Neural progenitor cell (in vitro differentiated cells): ENCODE measurements around the gene CLEC10A.

Experiments used
- EZH2 ChIP-seq: fragments of 200-600 bp; sonication (generic); IDR thresholded peaks from 2 replicates; pipeline ENCODE4 v1.6.1; 2017; ENCODE audit warnings: antibody characterized with exemption, mild to moderate bottlenecking, moderate library complexity
- EZH2phosphoT487 ChIP-seq: fragments of 200-600 bp; sonication (generic); IDR thresholded peaks from 2 replicates; pipeline ENCODE4 v1.6.1; 2017; ENCODE audit warnings: antibody characterized with exemption
- TF ChIP-seq, protein P1 (sequence below): fragments of 200-600 bp; sonication (generic); IDR thresholded peaks from 2 replicates; pipeline ENCODE4 v1.5.1; 2017; ENCODE audit warnings: antibody characterized with exemption, mild to moderate bottlenecking

GRCh38 chr17:7081341-7082062, 1.5 kb upstream of the CLEC10A start:
- TF ChIP-seq, protein P1, sequence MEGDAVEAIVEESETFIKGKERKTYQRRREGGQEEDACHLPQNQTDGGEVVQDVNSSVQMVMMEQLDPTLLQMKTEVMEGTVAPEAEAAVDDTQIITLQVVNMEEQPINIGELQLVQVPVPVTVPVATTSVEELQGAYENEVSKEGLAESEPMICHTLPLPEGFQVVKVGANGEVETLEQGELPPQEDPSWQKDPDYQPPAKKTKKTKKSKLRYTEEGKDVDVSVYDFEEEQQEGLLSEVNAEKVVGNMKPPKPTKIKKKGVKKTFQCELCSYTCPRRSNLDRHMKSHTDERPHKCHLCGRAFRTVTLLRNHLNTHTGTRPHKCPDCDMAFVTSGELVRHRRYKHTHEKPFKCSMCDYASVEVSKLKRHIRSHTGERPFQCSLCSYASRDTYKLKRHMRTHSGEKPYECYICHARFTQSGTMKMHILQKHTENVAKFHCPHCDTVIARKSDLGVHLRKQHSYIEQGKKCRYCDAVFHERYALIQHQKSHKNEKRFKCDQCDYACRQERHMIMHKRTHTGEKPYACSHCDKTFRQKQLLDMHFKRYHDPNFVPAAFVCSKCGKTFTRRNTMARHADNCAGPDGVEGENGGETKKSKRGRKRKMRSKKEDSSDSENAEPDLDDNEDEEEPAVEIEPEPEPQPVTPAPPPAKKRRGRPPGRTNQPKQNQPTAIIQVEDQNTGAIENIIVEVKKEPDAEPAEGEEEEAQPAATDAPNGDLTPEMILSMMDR = no peak
- TF ChIP-seq EZH2 = no peak
- TF ChIP-seq EZH2phosphoT487 = no peak
